H1 (cell line): Measurements from ENCODE around the gene DAB2IP. TPM values are rescaled to one million over a fixed set of nuclear protein-coding genes. Genes with fewer than 3 reads are reported as not detected.

Experiments
- CTCF ChIA-PET: fragments of 300-600 bp; sonication (Branson Sonifier 250); formaldehyde crosslinking; loops from one replicate; lab custom pipeline; 2021; ENCODE audit not compliant: partially characterized antibody; lab: Charles Lee
- POLR2A ChIA-PET: fragments of 300-600 bp; sonication (Branson Sonifier 250); formaldehyde crosslinking; loops from one replicate; lab custom pipeline; 2021; ENCODE audit warnings: inconsistent platforms; ENCODE audit not compliant: partially characterized antibody; lab: Charles Lee
- DNase-seq, 2 experiments: peaks; one replicate each; pipeline versions ENCODE4 v3.0.0 to v3.0.0-alpha.2; 2010 to 2022; ENCODE audit warnings: low spot score in 2 of 2, low read depth in 1 of 2, mixed read lengths in 1 of 2
- FAIRE-seq: peaks from 2 replicates; lab custom pipeline; 2011; peaks lifted over from hg19 to GRCh38; lab: Jason Lieb, UNC
- H2AFZ ChIP-seq: 2 replicates; pipeline ENCODE4 v1.8.1; 2012; ENCODE audit warnings: low read length, inconsistent platforms
- H2AK5ac ChIP-seq: 2 replicates; pipeline ENCODE4 v1.6.1; 2013; ENCODE audit warnings: low read depth, low read length
- H2BK120ac ChIP-seq: replicated peaks from 2 replicates; pipeline ENCODE3; 2013; ENCODE audit warnings: low read depth, low read length, inconsistent platforms
- H2BK12ac ChIP-seq: 2 replicates; pipeline ENCODE4 v1.6.1; 2013; ENCODE audit warnings: low read depth, low read length
- H2BK15ac ChIP-seq: 2 replicates; pipeline ENCODE4 v1.6.1; 2013; ENCODE audit warnings: low read length
- H2BK20ac ChIP-seq: 2 replicates; pipeline ENCODE4 v1.6.1; 2013; ENCODE audit warnings: low read length
- H2BK5ac ChIP-seq: 2 replicates; pipeline ENCODE4 v1.6.1; 2013; ENCODE audit warnings: low read depth, low read length
- H3K14ac ChIP-seq: 2 replicates; pipeline ENCODE4 v1.6.1; 2013; ENCODE audit warnings: inconsistent platforms; ENCODE audit not compliant: insufficient read length
- H3K18ac ChIP-seq: 2 replicates; pipeline ENCODE4 v1.6.1; 2013; ENCODE audit warnings: low read length; ENCODE audit errors: extremely low read depth
- H3K23ac ChIP-seq: 2 replicates; pipeline ENCODE4 v1.6.1; 2013; ENCODE audit warnings: inconsistent platforms; ENCODE audit not compliant: insufficient read length
- H3K23me2 ChIP-seq: 2 replicates; pipeline ENCODE4 v1.6.1; 2013; ENCODE audit warnings: low read depth, low read length
- H3K27ac ChIP-seq: 2 replicates; pipeline ENCODE4 v1.6.1; 2011; ENCODE audit warnings: low read depth, low read length, inconsistent platforms
- H3K27me3 ChIP-seq, 4 experiments: replicated peaks in 1 of 4; 1 replicate in 1 of 4; 2 replicates in 3 of 4; pipeline versions ENCODE4 v1.6.1 to v1.8.1; 2011 to 2013; ENCODE audit warnings: low read length in 3 of 4, mild to moderate bottlenecking in 3 of 4, inconsistent platforms in 2 of 4, mixed read lengths in 2 of 4, moderate library complexity in 1 of 4; ENCODE audit not compliant: control insufficient read depth in 3 of 4, insufficient read depth in 3 of 4; ENCODE audit errors: extremely low read depth in 1 of 4
- H3K36me3 ChIP-seq, 4 experiments: 2 replicates each; pipeline versions ENCODE4 v1.6.1 to v1.8.1; 2011 to 2013; ENCODE audit warnings: mild to moderate bottlenecking in 4 of 4, low read length in 3 of 4, moderate library complexity in 2 of 4, control low read depth in 1 of 4, inconsistent platforms in 1 of 4; ENCODE audit not compliant: insufficient read depth in 4 of 4, control insufficient read depth in 2 of 4
- H3K4ac ChIP-seq: replicated peaks from 2 replicates; pipeline ENCODE3; 2013; ENCODE audit warnings: low read length, low read depth, mixed read lengths, inconsistent platforms; ENCODE audit not compliant: insufficient read length
- H3K4me1 ChIP-seq, 4 experiments: replicated peaks in 1 of 4; 1 replicate in 1 of 4; 2 replicates in 3 of 4; pipeline versions ENCODE4 v1.6.1 to v1.8.1; 2011 to 2013; ENCODE audit warnings: low read length in 3 of 4, inconsistent platforms in 2 of 4, mixed read lengths in 1 of 4; ENCODE audit not compliant: insufficient read depth in 4 of 4, control insufficient read depth in 3 of 4
- H3K4me2 ChIP-seq, 2 experiments: 2 replicates each; pipeline versions ENCODE4 v1.6.1 to v1.8.1; 2011 to 2013; ENCODE audit warnings: low read depth in 2 of 2, low read length in 2 of 2, control low read depth in 1 of 2, inconsistent platforms in 1 of 2, mild to moderate bottlenecking in 1 of 2; ENCODE audit not compliant: insufficient read depth in 1 of 2
- H3K4me3 ChIP-seq, 4 experiments: fragments of 200-600, 300-600 bp in 1 of 4; sonication (generic), shearing (Covaris generic), sonication (Bioruptor Twin) in 1 of 4; 2 replicates each; pipeline versions ENCODE4 v1.5.1 to v1.8.1; 2011 to 2016; ENCODE audit warnings: low read length in 4 of 4, low read depth in 3 of 4, control low read depth in 2 of 4, inconsistent platforms in 2 of 4, mild to moderate bottlenecking in 2 of 4, mixed read lengths in 1 of 4, moderate library complexity in 1 of 4; ENCODE audit not compliant: insufficient read depth in 2 of 4; ENCODE audit errors: extremely low read depth in 1 of 4
- H3K56ac ChIP-seq: replicated peaks from 2 replicates; pipeline ENCODE3; 2013; ENCODE audit warnings: low read depth, mild to moderate bottlenecking, mixed read lengths, low read length, inconsistent platforms; ENCODE audit not compliant: insufficient read length
- H3K79me1 ChIP-seq: 2 replicates; pipeline ENCODE4 v1.6.1; 2013; ENCODE audit warnings: low read depth, low read length, control low read depth
- H3K79me2 ChIP-seq, 2 experiments: 2 replicates each; pipeline versions ENCODE4 v1.6.1 to v1.8.1; 2012 to 2013; ENCODE audit warnings: low read length in 2 of 2, mild to moderate bottlenecking in 2 of 2, inconsistent platforms in 1 of 2; ENCODE audit not compliant: insufficient read depth in 2 of 2, control insufficient read depth in 1 of 2
- H3K9ac ChIP-seq, 4 experiments: replicated peaks in 1 of 4; 1 replicate in 1 of 4; 2 replicates in 3 of 4; pipeline versions ENCODE4 v1.6.1 to v1.8.1; 2011 to 2013; ENCODE audit warnings: low read depth in 3 of 4, low read length in 3 of 4, control low read depth in 2 of 4, mild to moderate bottlenecking in 2 of 4, moderate library complexity in 2 of 4, inconsistent platforms in 1 of 4; ENCODE audit errors: extremely low read depth in 1 of 4
- H3K9me3 ChIP-seq, 2 experiments: 2 replicates each; pipeline versions ENCODE4 v1.6.1 to v1.8.1; 2012 to 2013; ENCODE audit warnings: mild to moderate bottlenecking in 2 of 2, moderate library complexity in 2 of 2, control low read depth in 1 of 2, inconsistent platforms in 1 of 2, low read depth in 1 of 2, low read length in 1 of 2, mixed read lengths in 1 of 2; ENCODE audit not compliant: insufficient read depth in 2 of 2
- H4K20me1 ChIP-seq, 2 experiments: replicated peaks in 1 of 2; 2 replicates each; pipeline versions ENCODE3 to v1.8.1; 2011 to 2013; ENCODE audit warnings: inconsistent platforms in 2 of 2, low read length in 2 of 2, mild to moderate bottlenecking in 1 of 2; ENCODE audit not compliant: insufficient read depth in 2 of 2, control insufficient read depth in 1 of 2
- H4K5ac ChIP-seq: 2 replicates; pipeline ENCODE4 v1.6.1; 2013; ENCODE audit warnings: low read length, low read depth, mixed read lengths, inconsistent platforms; ENCODE audit not compliant: insufficient read length
- H4K8ac ChIP-seq: 2 replicates; pipeline ENCODE4 v1.8.0; 2013; ENCODE audit warnings: mild to moderate bottlenecking, moderate library complexity, low read length, inconsistent platforms; ENCODE audit not compliant: insufficient read depth; ENCODE audit errors: extremely low read depth
- H4K91ac ChIP-seq: replicated peaks from 2 replicates; pipeline ENCODE3; 2013; ENCODE audit warnings: low read length, mixed read lengths, inconsistent platforms; ENCODE audit not compliant: insufficient read length
- ASH2L ChIP-seq: fragments of 200-600, 300-600 bp; sonication (generic); IDR thresholded peaks from one replicate; pipeline ENCODE4 v1.7.1; 2017; ENCODE audit warnings: low read length
- CEBPB ChIP-seq: IDR thresholded peaks from 2 replicates; pipeline ENCODE4 v1.6.1; 2012; ENCODE audit warnings: low read depth, low read length
- FOSL1 ChIP-seq: IDR thresholded peaks from 2 replicates; pipeline ENCODE4 v1.6.1; 2011; ENCODE audit warnings: mild to moderate bottlenecking, low read depth, low read length, moderate library complexity; ENCODE audit not compliant: insufficient read depth
- HDAC2 ChIP-seq, 2 experiments: fragments of 300-600 bp in 1 of 2; sonication (generic) in 1 of 2; IDR thresholded peaks; 2 replicates each; pipeline ENCODE4 v1.6.1; 2011 to 2012; ENCODE audit warnings: low read depth in 2 of 2, low read length in 2 of 2, mild to moderate bottlenecking in 2 of 2, moderate library complexity in 2 of 2, borderline replicate concordance in 1 of 2, inconsistent platforms in 1 of 2
- POLR2AphosphoS5 ChIP-seq: IDR thresholded peaks from 2 replicates; pipeline ENCODE4 v1.6.1; 2011; ENCODE audit warnings: low read depth, low read length
- TEAD4 ChIP-seq: IDR thresholded peaks from 2 replicates; pipeline ENCODE4 v1.6.1; 2012; ENCODE audit warnings: low read depth, low read length, inconsistent platforms, mixed read lengths
- WGBS, 2 experiments: shearing (Covaris generic) in 1 of 2; methylation state at CpG; one replicate each; pipeline versions ENCODE4 v1.1.6 to v1.1.7; 2013 to 2015; ENCODE audit warnings: low lambda C conversion rate in 2 of 2, mixed read lengths in 2 of 2, inconsistent platforms in 1 of 2, low coverage in 1 of 2, missing lambda C conversion rate in 1 of 2; ENCODE audit not compliant: insufficient replicate concordance in 2 of 2, insufficient coverage in 1 of 2, insufficient read length in 1 of 2; ENCODE audit errors: extremely low coverage in 1 of 2, missing lambda C conversion rate in 1 of 2; 5-methylcytosine and 5-hydroxymethylcytosine counted together
- polyA plus RNA-seq, 7 experiments: library from polyadenylated mRNA; depleted of rRNA in 3 of 7; stranded (reverse) in 5 of 7; unstranded in 2 of 7; fragments of >200 nt in 5 of 7; fragments of 200-250 nt in 2 of 7; gene quantifications; 1 replicate in 5 of 7; 2 replicates in 1 of 7; 4 replicates in 1 of 7; pipeline versions ENCODE4 v1.2.1 to v1.2.3, GENCODE V29; 2011 to 2013; ENCODE audit warnings: missing spikeins in 2 of 7, mixed read lengths in 2 of 7
- total RNA-seq: library from RNA; stranded (reverse); fragmentation: NEBNext Ultra II Directional; extraction: Animal tissue kit (Norgen Biotek cat#: 25700); gene quantifications from 2 replicates; pipeline ENCODE4 v1.2.1, GENCODE V29; 2021
- TF ChIP-seq, protein P1 (sequence below), 3 experiments: IDR thresholded peaks; 1 replicate in 2 of 3; 2 replicates in 1 of 3; pipeline versions ENCODE4 v1.5.1 to v1.6.1; 2011; ENCODE audit warnings: low read length in 3 of 3, mild to moderate bottlenecking in 3 of 3, inconsistent platforms in 2 of 3, low read depth in 1 of 3, moderate library complexity in 1 of 3; ENCODE audit not compliant: insufficient read depth in 1 of 3; ENCODE audit errors: control extremely low read depth in 1 of 3
- TF ChIP-seq, protein P2 (sequence below): IDR thresholded peaks from 2 replicates; pipeline ENCODE4 v1.6.1; 2012; ENCODE audit warnings: low read length, inconsistent platforms

DAB2IP gene
- total and polyA plus RNA-seq, 2 of the 8 experiments (the other 6 are each of a cell fraction or from before 2014, with no cell fraction given), result 19.7 to 39.5 TPM

DNA sequence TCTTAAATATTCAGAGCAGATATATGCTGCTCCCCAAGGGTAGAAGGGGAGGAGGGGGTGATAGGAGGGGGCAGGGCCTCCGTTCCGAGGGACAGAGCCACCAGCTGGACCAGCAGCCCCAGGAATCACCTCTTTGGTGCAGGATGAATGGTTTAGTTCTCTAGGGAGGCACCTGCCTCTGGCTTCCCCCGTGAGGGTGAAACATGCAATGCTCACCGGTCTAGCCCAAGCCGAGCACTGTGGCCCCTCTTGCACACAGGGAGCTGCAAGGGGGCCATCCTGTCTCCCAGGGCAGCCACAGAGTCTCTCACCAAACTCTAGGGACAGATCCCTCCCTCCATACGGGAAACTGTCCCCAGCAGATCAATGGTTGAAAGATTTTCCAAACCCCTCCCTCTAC lies 163.7 kb downstream of the DAB2IP start:
- H2BK5ac ChIP-seq, result no peak overlapping the region
- H4K20me1 ChIP-seq, result peaks cover 0 to 2% of the 10 kb centered on the region in 2 experiments
- H4K91ac ChIP-seq, result no peak overlapping the region
- FAIRE-seq (no peak), DNase-seq (no peak)
- H3K36me3 ChIP-seq, result no peaks in the 10 kb centered on the region
- no peak overlapping the region for H3K14ac ChIP-seq
- ChIA-PET POLR2A (no interaction called here), CTCF (interaction anchor here (0.6 to 2.4 kb wide), 6 partner anchors 8 to 195 kb away, joined by 3 to 7 read pairs (median 4); no protein-coding TSS in a partner anchor)
- H2AK5ac ChIP-seq, result no peak overlapping the region
- no peak overlapping the region for H3K9ac ChIP-seq
- H2BK15ac ChIP-seq, result no peak overlapping the region
- H2BK20ac ChIP-seq, result 0 out of 2 replicates have a peak overlapping the region, but pooled peaks have one; percentile 11
- H3K18ac ChIP-seq, result no peak overlapping the region
- H4K8ac ChIP-seq, result no peak overlapping the region; the same call in 1 of the 2 replicates
- H2BK120ac ChIP-seq, result no peak overlapping the region
- no peak overlapping the region for H3K4me2 ChIP-seq
- H3K4me1 ChIP-seq, result peaks cover 6 to 25% (median 13%) of the 10 kb centered on the region in 4 experiments
- no peaks in the 10 kb centered on the region for H3K27me3 ChIP-seq
- no peak overlapping the region for H3K56ac ChIP-seq
- WGBS, 2 experiments, result 84% methylated on average over 6 of the region's 6 CpGs; no CpG with 5 or more reads in 1 of the 2 experiments
- H3K4me3 ChIP-seq, result no peak overlapping the region
- H3K4ac ChIP-seq, result no peak overlapping the region
- no peak overlapping the region for H2AFZ ChIP-seq
- H3K23me2 ChIP-seq, result no peaks in the 10 kb centered on the region; the same call in 1 of the 2 replicates
- no peaks in the 10 kb centered on the region for H3K9me3 ChIP-seq
- no peak overlapping the region for H3K27ac ChIP-seq
- H3K79me2 ChIP-seq, result no peaks in the 10 kb centered on the region
- H4K5ac ChIP-seq, result no peak overlapping the region
- no peak overlapping the region for H3K23ac ChIP-seq
- H3K79me1 ChIP-seq, result peaks cover 3% of the 10 kb centered on the region; the same call in 1 of the 2 replicates
- no peak overlapping the region for H2BK12ac ChIP-seq
- TF ChIP-seq TEAD4 (no peak), CEBPB (no peak), FOSL1 (no peak), POLR2AphosphoS5 (no peak), ASH2L (no peak), HDAC2 (IDR thresholded peaks at IDR 0.05; ENCODE audit: borderline replicate concordance in 1 of 2, low read depth in 2 of 2, low read length in 2 of 2) (no peak)
- TF ChIP-seq, protein P1, sequence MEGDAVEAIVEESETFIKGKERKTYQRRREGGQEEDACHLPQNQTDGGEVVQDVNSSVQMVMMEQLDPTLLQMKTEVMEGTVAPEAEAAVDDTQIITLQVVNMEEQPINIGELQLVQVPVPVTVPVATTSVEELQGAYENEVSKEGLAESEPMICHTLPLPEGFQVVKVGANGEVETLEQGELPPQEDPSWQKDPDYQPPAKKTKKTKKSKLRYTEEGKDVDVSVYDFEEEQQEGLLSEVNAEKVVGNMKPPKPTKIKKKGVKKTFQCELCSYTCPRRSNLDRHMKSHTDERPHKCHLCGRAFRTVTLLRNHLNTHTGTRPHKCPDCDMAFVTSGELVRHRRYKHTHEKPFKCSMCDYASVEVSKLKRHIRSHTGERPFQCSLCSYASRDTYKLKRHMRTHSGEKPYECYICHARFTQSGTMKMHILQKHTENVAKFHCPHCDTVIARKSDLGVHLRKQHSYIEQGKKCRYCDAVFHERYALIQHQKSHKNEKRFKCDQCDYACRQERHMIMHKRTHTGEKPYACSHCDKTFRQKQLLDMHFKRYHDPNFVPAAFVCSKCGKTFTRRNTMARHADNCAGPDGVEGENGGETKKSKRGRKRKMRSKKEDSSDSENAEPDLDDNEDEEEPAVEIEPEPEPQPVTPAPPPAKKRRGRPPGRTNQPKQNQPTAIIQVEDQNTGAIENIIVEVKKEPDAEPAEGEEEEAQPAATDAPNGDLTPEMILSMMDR (IDR thresholded peaks at IDR 0.05; ENCODE audit: control extremely low read depth in 1 of 3, insufficient read depth in 1 of 3, low read depth in 1 of 3, low read length in 3 of 3), result no peak
- TF ChIP-seq, protein P2, sequence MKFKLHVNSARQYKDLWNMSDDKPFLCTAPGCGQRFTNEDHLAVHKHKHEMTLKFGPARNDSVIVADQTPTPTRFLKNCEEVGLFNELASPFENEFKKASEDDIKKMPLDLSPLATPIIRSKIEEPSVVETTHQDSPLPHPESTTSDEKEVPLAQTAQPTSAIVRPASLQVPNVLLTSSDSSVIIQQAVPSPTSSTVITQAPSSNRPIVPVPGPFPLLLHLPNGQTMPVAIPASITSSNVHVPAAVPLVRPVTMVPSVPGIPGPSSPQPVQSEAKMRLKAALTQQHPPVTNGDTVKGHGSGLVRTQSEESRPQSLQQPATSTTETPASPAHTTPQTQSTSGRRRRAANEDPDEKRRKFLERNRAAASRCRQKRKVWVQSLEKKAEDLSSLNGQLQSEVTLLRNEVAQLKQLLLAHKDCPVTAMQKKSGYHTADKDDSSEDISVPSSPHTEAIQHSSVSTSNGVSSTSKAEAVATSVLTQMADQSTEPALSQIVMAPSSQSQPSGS, result no peak
